GM21786 (cell line): ENCODE measurements around the gene SAP30BP.

ENCODE experiments used
- ATAC-seq: cut with Tn5 transposase; IDR thresholded peaks from one replicate; pipeline ENCODE4 v1.9.1; 2021; ENCODE audit not compliant: unreplicated experiment

The SAP30BP gene

GRCh38 chr17:75755990-75756389 lies 88.9 kb downstream of the SAP30BP start:
- ATAC-seq = no peak

GRCh38 chr17:75756451-75757085 lies 89.4 kb downstream of the SAP30BP start:
- ATAC-seq = no peak

GRCh38 chr17:75757086-75757681 lies 90.0 kb downstream of the SAP30BP start:
- ATAC-seq = no peak
